Measurements from ENCODE around the gene DST.

Gene DST

GRCh38 chr6:56430629-56431600, 211.8 kb downstream of the DST start:
- no peak for DNase-seq

- no peak for DNase-seq
Observed at GRCh38 chr6:56424542-56425083, 218.1 kb downstream of the DST start.

GRCh38 chr6:56424064-56424463, 218.6 kb downstream of the DST start:
- DNase-seq = no peak

GRCh38 chr6:56420296-56420695, 222.4 kb downstream of the DST start:
- no peak for DNase-seq

GRCh38 chr6:56419191-56419590, 223.5 kb downstream of the DST start:
- DNase-seq = no peak

- no peak for DNase-seq
Observed at GRCh38 chr6:56417823-56418222, 224.9 kb downstream of the DST start.

- no peak for DNase-seq
Observed at GRCh38 chr6:56416247-56416646, 226.4 kb downstream of the DST start.

- no peak for DNase-seq
Observed at GRCh38 chr6:56408976-56409375, 233.7 kb downstream of the DST start.

Measured in SHP77 treated with DMSO at 0.1 percent for 48 hours (cell line).